Measurements from ENCODE around the gene ACBD4.

ACBD4 gene

GRCh38 chr17:45104497-45104896 is 31.0 kb upstream of the ACBD4 start:
- DNase-seq = no peak

DNA sequence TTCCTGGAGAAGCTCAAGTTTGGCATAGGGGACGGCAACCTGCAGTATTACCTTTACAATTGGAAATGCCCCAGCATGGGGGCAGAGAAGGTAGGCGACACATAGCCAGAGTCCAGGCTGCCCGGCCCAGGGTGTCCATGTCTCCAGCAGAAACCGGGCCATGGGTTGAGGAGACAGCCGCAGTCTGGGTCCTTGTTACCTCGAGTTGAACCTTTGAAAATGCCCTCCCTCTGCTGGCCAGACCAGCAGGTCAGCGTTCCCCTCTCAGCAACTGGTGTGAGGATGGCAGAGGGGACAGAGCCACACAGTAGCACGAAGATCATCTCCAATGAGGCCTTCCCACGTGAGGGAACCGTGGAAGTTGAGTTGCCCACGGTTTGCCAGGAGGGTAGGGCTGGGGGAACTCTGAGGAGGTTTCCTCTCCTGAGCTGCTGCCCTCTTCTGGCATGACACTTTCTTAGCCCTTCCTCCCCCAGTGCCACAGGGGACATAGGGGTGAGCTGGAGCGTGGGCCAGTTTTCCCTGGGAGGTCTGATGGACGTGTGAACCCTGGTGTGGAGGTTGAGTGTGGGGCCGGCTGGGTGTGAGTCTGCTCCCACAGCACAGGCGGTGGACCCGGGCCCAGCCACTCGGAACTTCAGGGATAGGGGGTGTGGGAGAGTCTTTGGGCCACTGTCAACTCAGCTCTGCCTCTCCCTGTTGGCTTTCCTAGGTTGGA is 30.4 kb upstream of the ACBD4 start:
- DNase-seq = no peak

GRCh38 chr17:45106096-45106495 is 29.4 kb upstream of the ACBD4 start:
- no peak for DNase-seq

DNA sequence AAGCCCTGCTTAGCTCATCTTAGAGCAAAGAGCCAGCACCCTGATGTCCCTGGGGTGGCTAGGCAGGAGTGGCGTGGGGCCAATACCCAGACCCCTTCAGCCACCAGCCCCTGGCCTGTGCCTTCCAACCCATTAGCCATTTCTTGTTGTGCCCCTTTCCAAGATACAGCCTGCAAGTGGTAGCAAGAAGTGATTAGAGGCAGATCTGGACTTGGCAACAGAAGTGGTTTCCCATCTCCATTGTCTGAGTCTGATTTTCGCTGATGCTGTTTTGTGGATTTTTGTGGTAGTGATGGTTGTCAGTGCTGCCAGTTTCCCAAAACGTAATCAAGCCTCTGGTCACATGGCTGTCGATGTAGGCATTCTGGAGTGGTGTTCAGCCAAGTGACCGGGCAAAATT is 28.9 kb upstream of the ACBD4 start:
- no peak for DNase-seq

DNA sequence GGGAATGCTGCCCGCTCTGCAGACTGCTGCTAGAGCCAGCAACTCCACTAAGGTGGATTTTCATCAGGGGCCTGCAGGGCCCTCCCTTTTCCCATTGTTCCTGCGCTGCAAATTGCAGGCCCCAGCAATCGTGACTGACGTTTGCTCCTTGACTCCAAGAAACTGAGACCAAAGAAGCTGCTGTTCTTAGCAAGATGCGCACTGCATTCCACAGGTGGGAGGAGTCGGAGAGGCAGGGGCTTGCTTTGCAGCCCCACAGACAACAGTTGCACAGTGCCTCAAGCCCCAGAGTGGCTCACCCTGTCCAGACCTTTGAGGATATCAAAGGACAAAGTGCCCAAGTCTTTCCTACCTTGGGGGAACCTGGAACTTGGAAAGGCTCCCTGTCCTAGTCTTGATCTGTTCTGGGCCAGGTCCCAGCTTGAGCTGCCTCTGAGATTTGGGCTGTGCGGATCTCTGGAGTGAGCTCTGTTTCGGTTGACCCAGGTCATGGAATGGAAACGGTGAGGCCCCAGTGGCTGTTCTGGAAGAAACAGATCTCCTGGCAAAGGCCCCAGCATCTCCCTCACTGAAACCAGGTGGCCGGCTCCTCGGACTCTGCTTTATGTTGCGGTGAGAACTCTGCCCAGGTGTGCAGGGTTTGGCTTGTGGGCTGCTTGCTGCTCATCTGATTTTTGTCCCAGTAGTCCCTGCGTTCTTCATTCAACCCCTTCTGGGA is 28.0 kb upstream of the ACBD4 start:
- DNase-seq = no peak

GRCh38 chr17:45108051-45108450 is 27.4 kb upstream of the ACBD4 start:
- DNase-seq = no peak

DNA sequence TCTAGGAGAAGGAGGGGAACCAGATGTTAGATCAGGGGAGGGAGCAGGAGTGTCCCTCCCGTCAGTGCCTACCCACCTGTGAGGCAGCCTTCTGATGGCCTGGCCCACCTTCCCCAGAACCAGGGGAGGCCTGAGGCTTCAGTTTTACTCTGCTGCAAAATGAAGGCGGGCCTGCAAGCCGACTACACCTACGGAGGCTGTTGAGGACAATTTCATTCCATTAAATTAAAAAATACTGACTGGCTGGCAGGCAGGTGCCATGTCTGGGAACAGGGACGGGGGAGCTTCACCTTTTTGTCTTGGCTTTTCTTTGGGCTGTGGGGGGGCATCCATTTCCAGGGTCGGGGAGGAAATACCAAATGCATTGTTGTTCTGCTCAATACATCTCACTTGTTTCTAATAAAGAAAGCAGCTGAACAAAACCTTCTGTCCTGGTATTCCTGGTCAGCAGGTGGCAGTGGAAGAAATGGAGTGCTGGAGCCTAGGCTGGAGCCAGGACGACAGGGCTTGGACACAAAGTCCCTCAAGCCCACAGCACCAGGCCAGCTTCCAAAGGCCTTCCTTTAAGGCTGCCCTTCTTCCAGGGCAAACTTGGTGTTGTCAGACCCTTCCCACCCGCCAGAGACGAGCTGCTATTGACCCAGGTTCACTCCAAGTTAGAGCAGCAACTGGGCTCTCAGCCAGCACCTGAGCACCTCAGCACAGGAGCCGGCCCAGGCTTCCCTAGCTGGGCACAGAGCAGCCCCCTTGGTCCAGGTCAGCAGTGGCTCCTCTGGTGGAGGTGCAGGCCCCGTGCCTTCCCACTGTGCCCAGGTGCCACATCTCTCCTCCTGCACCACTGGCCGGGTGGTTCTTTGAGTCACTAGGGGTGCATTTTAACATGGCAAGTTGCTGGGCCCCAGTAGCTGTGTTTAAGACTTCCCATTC is 26.6 kb upstream of the ACBD4 start:
- no peak for DNase-seq

DNA sequence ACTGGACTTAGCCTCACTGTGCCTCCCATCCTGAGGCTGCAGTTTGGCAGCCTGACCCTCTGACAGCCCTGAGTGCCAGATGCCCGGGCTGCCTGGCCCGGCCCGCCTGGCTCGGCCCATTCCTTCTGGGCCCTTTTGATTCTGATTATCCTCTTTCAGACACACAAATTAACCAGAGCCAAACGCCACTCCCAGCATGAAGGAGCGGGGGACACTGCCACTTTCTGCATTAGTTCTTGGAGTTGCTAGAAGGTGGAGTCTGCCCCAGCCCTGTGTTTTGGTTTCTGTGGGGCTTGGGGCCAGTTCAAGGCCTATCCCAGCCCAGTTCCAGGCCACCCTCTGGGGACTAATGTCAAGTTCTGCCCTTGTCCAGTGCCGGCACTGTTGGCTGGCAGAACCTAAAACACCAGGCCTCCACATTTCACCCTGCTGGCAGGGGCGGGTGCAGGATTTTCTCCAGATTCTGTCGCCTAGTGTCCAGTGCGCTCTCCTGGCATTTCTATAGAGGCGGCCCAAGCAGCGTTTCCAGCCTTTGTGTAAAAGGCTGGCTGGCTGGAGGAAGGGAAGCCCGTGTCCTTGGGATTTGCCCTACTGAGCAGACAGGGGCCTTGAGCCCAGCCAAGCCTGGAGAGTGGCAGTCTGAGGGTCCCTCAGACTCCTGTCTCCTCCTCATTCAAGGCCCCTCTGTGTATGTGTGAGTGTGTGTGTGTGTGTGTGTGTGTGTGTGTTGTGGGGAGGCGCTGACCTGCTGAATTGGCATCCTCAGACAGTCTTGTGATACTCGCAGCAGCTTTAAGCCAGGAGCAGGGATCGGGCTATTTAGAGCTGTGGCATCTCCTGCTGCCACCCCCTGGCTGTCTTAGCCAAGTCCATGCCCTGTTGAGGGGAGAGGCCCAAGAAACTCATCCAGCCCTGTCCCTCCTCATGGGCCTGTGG is 24.5 kb upstream of the ACBD4 start:
- no peak for DNase-seq

- no peak for DNase-seq
Observed at GRCh38 chr17:45111850-45112249, 23.6 kb upstream of the ACBD4 start.

DNA sequence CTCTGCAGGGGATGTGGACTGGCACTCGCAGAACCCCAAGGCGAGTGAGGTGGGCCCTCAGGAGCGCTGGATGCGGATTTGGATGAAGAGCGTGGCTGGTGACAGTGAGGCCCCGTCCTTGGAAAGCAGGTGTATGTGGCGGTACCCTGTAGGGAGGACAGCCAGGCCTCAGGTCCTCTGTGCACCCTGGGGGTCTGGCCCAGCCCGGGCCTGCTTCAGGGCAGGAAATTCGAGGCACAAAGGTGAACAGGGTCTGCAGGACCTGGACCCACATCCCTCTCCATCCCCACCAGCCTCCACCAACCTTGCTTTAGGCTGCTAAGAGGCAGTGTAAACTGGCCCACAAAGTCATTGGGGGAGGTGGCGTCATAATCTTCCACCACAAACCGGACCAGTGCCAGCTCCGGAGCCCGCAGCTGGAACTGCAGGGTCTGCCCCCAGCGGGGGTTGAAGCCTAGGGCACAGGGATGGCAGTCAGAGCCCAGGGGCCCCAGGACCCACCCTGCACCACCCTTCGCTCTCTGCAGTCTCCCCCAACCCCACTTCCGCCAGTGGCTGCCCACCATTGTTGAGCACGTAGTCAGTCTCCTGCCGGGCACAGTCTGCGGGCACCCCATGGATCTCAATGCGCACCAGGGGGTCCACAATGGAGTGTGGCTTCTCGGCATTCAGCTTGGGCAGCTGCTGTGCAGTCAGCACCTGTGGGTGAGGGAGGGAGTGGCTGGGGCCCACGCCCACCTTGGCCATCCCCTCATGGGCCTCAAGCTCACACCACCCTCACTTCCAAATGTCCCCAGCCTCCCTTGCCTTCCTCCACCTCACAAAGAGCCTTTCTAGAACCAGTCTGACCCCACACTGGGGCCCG is 22.7 kb upstream of the ACBD4 start:
- no peak for DNase-seq

DNA sequence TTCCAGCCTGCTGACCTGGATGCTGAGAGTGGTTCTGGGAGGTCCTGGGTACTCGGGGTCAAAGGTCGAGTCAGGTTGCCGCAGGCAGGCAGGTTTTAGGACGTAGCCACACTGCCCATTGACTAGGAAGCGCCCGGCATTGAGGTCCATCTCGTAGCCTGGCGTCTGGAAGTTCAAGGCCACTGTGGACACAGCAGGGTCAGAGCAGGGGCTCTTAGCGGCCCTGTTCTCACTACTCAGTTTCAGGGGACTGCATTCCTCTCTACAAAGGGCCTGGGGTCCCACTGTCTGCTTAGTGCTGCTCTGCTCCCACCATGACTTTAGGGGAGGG is 22.1 kb upstream of the ACBD4 start:
- no peak for DNase-seq

GRCh38 chr17:45114117-45114932 is 21.2 kb upstream of the ACBD4 start:
- DNase-seq = no peak

DNA sequence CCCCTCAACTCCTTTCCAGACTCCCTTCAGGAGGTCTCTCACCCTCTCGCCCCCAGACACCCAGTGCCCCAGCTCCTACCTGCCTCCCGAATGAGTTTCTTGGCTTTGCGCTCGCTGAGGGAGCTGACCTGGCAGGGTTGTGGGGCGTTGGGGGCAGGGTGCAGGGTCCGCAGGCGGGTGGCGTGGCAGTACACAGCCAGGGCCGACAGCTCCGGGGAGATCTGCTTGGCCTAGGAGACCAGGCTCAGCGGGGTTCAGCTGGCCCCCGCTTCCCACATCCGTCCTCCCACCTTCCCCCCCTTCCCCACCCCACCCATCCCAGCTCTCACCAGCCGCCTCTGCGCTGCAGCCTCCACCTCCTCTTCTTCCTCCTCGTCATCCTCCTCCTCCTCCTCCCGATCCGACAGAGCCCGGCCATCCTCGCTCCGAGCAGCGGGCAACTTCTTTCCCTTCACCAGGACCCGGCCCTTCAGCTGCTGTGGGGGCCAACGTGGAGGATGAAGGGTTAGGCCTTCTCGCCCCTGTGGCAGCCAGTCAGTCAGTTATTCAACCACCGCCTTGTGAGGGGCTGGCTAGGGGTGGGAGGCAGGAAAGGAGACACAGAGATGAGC is 20.4 kb upstream of the ACBD4 start:
- DNase-seq = no peak

- DNase-seq = no peak
Observed at GRCh38 chr17:45115871-45116270, 19.6 kb upstream of the ACBD4 start.

GRCh38 chr17:45116434-45117016 is 19.0 kb upstream of the ACBD4 start:
- no peak for DNase-seq

DNA sequence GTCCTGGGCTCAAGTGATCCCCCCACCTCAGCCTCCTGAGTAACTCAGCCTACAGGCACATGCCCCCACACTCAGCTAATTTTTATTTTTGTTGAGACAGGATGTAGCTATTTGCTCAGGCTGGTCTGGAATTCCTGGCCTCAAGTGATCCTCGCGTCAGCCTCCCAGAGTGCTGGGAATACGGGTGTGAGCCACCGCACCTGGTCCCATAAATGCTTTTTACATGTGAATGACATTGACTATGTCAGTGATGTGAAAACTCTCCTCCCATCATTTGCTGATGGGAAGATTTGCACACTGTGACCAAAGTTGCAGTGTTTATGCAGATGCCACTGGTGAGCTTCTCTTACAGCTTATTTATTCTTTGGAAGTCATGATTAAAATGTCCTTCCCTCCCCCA is 18.2 kb upstream of the ACBD4 start:
- no peak for DNase-seq

- no peak for DNase-seq
Observed at GRCh38 chr17:45117848-45118646, 17.4 kb upstream of the ACBD4 start.

DNA sequence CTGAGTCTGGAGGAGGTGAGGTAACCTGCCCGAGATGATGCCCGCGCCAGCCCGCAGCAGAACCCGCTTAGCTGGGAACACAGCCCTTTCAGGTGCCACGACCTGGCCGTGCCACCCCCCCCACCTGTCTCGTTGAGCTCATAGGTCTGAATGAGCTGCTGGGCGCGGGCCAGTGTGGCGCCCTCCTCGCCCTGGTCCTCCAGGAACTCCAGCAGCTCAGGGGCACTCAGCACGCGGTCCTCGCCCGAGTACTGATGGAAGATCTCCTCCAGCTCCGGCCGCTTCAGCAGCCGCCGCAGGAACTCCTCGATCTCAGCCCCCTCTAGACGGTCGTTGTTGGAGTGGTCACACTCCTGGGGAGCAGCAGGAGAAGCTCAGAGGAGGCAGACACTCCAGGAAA is 16.8 kb upstream of the ACBD4 start:
- no peak for DNase-seq

DNA sequence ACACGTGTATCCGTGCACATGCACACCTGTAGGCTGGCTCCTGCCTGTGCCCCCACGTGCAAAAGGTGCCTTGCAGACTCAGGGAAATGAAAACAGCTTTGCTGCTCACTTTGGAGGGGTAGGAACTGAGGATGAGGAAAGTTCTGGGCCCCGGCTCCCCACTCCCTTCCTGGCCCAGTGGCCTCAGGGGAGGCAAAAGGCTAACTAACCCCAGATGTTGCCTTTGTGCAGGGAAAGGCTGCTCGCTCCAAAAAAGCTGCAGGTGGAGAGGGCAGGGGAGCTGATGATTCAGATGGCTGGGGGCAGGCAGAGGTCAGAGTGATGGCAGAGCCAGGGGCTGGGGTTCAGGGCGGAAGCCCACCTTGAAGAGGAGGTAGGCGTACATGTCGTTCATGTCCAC is 15.5 kb upstream of the ACBD4 start:
- DNase-seq = no peak

Measured in effector CD8-positive, alpha-beta T cell (primary cell).